Measurements from ENCODE around the gene P3H2.

GRCh38 chr3:190166948-190167347 lies 46.3 kb upstream of the P3H2 start:
- no peak for TF ChIP-seq EZH2phosphoT487 (IDR thresholded peaks at IDR 0.05; ENCODE audit: low read depth, severe bottlenecking, unreplicated experiment)
- TF ChIP-seq, protein P1, sequence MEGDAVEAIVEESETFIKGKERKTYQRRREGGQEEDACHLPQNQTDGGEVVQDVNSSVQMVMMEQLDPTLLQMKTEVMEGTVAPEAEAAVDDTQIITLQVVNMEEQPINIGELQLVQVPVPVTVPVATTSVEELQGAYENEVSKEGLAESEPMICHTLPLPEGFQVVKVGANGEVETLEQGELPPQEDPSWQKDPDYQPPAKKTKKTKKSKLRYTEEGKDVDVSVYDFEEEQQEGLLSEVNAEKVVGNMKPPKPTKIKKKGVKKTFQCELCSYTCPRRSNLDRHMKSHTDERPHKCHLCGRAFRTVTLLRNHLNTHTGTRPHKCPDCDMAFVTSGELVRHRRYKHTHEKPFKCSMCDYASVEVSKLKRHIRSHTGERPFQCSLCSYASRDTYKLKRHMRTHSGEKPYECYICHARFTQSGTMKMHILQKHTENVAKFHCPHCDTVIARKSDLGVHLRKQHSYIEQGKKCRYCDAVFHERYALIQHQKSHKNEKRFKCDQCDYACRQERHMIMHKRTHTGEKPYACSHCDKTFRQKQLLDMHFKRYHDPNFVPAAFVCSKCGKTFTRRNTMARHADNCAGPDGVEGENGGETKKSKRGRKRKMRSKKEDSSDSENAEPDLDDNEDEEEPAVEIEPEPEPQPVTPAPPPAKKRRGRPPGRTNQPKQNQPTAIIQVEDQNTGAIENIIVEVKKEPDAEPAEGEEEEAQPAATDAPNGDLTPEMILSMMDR (IDR thresholded peaks at IDR 0.05; ENCODE audit: poor library complexity): no peak

Data from hepatocyte (in vitro differentiated cells).